Retinal pigment epithelial cell (primary cell): ENCODE data around the gene ATP8A1.

Source experiments
- DNase-seq: peaks from one replicate; pipeline ENCODE4 v3.0.0-alpha.2; 2010; ENCODE audit warnings: low read depth
- H3K4me3 ChIP-seq: 2 replicates; pipeline ENCODE4 v1.5.1; 2011; ENCODE audit warnings: mild to moderate bottlenecking, low read length, control low read depth, moderate library complexity
- CTCF ChIP-seq: conservative IDR thresholded peaks from 2 replicates; pipeline ENCODE4 v1.5.1; 2011; ENCODE audit warnings: low read depth, low read length, control low read depth, inconsistent platforms

Gene ATP8A1

GRCh38 chr4:42366959-42367358 is 289.9 kb downstream of the ATP8A1 start:
- no peak overlapping the region for H3K4me3 ChIP-seq
- DNase-seq = no peak
- no peak for TF ChIP-seq CTCF

DNA sequence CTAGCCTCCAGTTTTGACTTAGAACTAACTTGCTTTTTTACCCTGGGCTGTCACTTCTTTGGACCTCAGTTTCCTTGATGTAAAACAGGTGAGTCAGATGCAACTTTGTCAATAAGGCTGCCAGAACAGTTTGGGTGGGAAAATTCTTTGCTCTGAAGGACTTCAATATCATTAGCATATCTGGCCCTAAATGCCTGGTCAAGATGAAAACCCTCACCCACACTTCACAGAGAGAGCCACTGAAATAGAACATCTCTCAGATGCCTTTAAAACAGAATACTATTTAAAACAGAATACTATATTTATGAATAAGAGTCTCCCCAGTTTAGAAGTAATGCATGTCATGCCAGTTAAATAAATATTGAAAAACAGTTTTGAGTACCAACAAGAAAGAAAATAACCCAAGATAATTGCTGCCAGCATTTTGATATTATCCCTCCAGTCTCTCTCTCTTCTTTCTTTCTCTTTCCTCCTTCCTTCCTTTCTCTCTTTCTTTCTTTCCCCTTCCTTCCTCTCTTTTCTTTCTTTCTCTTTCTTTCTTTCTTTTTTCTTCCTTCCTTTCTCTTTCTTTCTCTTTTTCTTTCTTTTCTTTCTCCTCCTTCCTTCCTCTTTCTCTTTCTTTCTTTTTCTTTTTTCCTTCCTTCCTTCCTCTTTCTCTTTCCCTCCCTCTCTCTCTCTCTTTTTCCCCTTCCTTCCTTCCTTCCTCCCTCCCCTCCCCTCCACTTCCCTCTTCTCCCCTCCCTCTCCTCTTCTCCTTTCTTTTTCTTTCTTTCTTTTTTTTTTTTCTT is 292.4 kb downstream of the ATP8A1 start:
- H3K4me3 ChIP-seq = no peak overlapping the region
- DNase-seq = no peak
- TF ChIP-seq CTCF = no peak

GRCh38 chr4:42363614-42364013 is 293.3 kb downstream of the ATP8A1 start:
- no peak for DNase-seq
- H3K4me3 ChIP-seq = no peak overlapping the region
- no peak for TF ChIP-seq CTCF

GRCh38 chr4:42362591-42362990 is 294.3 kb downstream of the ATP8A1 start:
- no peak for DNase-seq
- H3K4me3 ChIP-seq = no peak overlapping the region
- no peak for TF ChIP-seq CTCF

DNA sequence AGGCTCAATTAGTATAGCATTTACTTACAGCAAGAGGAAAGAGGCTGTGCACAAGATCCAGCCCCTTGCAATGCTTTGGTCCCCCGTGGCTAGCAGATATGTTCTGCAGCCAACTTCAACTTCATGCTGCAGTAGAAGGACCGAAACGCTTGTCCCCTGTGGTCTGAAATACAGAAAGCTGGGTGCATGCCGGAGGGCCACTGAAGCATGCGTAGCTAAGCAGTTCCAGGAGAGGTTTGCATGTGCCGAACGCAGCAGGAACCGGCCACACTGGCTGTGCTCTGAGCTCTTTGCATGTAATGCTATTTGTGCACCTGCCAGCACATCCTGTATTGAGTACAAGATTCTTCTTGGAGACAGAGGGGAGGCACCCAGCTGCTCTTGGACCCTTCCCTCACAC is 295.4 kb downstream of the ATP8A1 start:
- no peak overlapping the region for H3K4me3 ChIP-seq
- no peak for TF ChIP-seq CTCF
- DNase-seq = no peak

GRCh38 chr4:42360256-42360669 is 296.6 kb downstream of the ATP8A1 start:
- H3K4me3 ChIP-seq = no peak overlapping the region
- DNase-seq = no peak
- no peak for TF ChIP-seq CTCF

DNA sequence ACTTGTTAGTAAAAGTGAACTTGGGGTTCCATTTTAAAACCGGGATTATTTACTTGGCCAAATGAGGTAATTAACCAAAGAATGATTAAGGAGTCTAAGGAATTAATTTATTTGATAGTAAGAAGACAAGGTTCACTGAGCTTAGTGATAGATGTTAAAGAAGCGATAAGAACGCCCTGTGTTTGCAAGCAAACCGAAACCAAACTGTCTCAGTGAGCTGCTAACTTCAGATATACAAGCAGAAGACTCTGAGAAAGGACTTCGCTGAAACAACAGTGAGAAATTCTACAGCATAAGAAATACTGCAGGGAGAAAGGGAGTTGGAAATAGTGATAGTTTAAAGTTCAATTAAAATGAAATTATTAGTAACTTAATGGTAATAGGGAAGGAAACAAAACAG is 297.2 kb downstream of the ATP8A1 start:
- DNase-seq = no peak
- no peak for TF ChIP-seq CTCF
- no peak overlapping the region for H3K4me3 ChIP-seq
